Small intestine (tissue), 7 donors: ENCODE results near the gene GMPPB. TPM values are rescaled to one million over a fixed set of nuclear protein-coding genes. Genes with fewer than 3 reads are reported as not detected.

Source experiments
- DNase-seq, 2 donors: peaks; one replicate each; pipeline versions ENCODE4 v3.0.0 to v3.0.0-alpha.2; 2013
- FAIRE-seq: peaks from 2 replicates; lab custom pipeline; 2012; peaks lifted over from hg19 to GRCh38; lab: Jason Lieb, UNC
- H3K27ac ChIP-seq, 3 donors: one replicate each; pipeline ENCODE4 v1.5.1; 2013; ENCODE audit warnings: low read length in 2 of 3, mild to moderate bottlenecking in 2 of 3, control low read depth in 1 of 3, inconsistent platforms in 1 of 3, low read depth in 1 of 3, moderate library complexity in 1 of 3
- H3K27me3 ChIP-seq, 3 donors: one replicate each; pipeline ENCODE4 v1.6.1; 2013; ENCODE audit warnings: low read length in 3 of 3, inconsistent platforms in 1 of 3; ENCODE audit not compliant: control insufficient read depth in 3 of 3, insufficient read depth in 3 of 3
- H3K36me3 ChIP-seq, 3 donors: one replicate each; pipeline ENCODE4 v1.6.1; 2013; ENCODE audit warnings: low read length in 3 of 3, inconsistent platforms in 1 of 3, low read depth in 1 of 3, mild to moderate bottlenecking in 1 of 3, moderate library complexity in 1 of 3; ENCODE audit not compliant: control insufficient read depth in 3 of 3, insufficient read depth in 2 of 3
- H3K4me1 ChIP-seq, 3 donors: one replicate each; pipeline ENCODE4 v1.6.1; 2013; ENCODE audit warnings: low read length in 2 of 3, inconsistent platforms in 1 of 3, low read depth in 1 of 3, mild to moderate bottlenecking in 1 of 3, moderate library complexity in 1 of 3; ENCODE audit not compliant: control insufficient read depth in 3 of 3, insufficient read depth in 2 of 3
- H3K4me3 ChIP-seq, 3 donors: one replicate each; pipeline ENCODE4 v1.5.1; 2013; ENCODE audit warnings: low read length in 3 of 3, control low read depth in 1 of 3, inconsistent platforms in 1 of 3, low read depth in 1 of 3, mild to moderate bottlenecking in 1 of 3, moderate library complexity in 1 of 3
- H3K9me3 ChIP-seq, 2 donors: one replicate each; pipeline ENCODE4 v1.6.1; 2013; ENCODE audit warnings: low read depth in 1 of 2, low read length in 1 of 2; ENCODE audit not compliant: control insufficient read depth in 2 of 2, insufficient read depth in 1 of 2
- WGBS, 3 donors: extraction: QIAGEN DNeasy Blood & Tissue Kit; methylation state at CpG; one replicate each; pipeline ENCODE4 v1.1.7; 2013; 5-methylcytosine and 5-hydroxymethylcytosine counted together
- polyA plus RNA-seq, 4 donors: library from polyadenylated mRNA; stranded (reverse) in 3 of 4; unstranded in 1 of 4; fragments of 200-250 nt in 3 of 4; fragments of 120-200 nt in 1 of 4; gene quantifications; one replicate each; pipeline versions ENCODE4 v1.2.1 to v1.2.3, GENCODE V29; 2013
- donor health status: healthy with polysubstance abuse.
- donor health status: control.
- donor health status: control.
- donor health status: Bipolar disorder and iron deficiency.
- donor health status: healthy.

The GMPPB gene
- polyA plus RNA-seq, 4 donors: 18.1 to 47.1 (median 21.2) TPM

- Histone ChIP-seq H3K9me3 (no peaks in the 10 kb centered on the region), H3K4me1 (peaks cover 0 to 19% (median 0%) of the 10 kb centered on the region in 3 donors), H3K27me3 (no peaks in the 10 kb centered on the region), H3K36me3 (peaks cover 6 to 69% (median 8%) of the 10 kb centered on the region in 3 donors), H3K27ac (no peak overlapping the region), H3K4me3 (no peak overlapping the region)
- FAIRE-seq: no peak
- DNase-seq: peak in 1 of 2 donors; percentile 65
- WGBS, 3 donors: 84 to 88% (median 86%) methylated on average over 18 to 19 of the region's 19 CpGs
Observed at GRCh38 chr3:49727154-49727923, 3.6 kb upstream of the GMPPB start.

GRCh38 chr3:49725906-49726681, 2.3 kb upstream of the GMPPB start:
- H3K4me3 ChIP-seq: no peak overlapping the region
- 54 to 77% (median 56%) methylated on average over 11 of the region's 11 CpGs for WGBS, 3 donors

GRCh38 chr3:49724586-49724985, 835 bp upstream of the GMPPB start:
- peak; percentile 46 to 55 for DNase-seq
- FAIRE-seq: no peak
- peaks cover 0 to 68% (median 4%) of the 10 kb centered on the region in 3 donors for H3K36me3 ChIP-seq
- H3K4me1 ChIP-seq: peaks cover 0 to 19% (median 0%) of the 10 kb centered on the region in 3 donors
- no peaks in the 10 kb centered on the region for H3K9me3 ChIP-seq
- peak overlapping the region; percentile 90 to 99 (median 91) for H3K27ac ChIP-seq
- WGBS, 3 donors: 20 to 25% (median 21%) methylated on average over 6 of the region's 6 CpGs
- peak overlapping the region in 2 of 3 donors; percentile 64 to 86 for H3K4me3 ChIP-seq
- H3K27me3 ChIP-seq: no peaks in the 10 kb centered on the region

More at GRCh38 chr3:49725906-49726681, 2.3 kb upstream of the GMPPB start:
- FAIRE-seq (no peak), DNase-seq (peak in 1 of 2 donors; percentile 83)
- Histone ChIP-seq H3K4me1 (peaks cover 0 to 19% (median 0%) of the 10 kb centered on the region in 3 donors), H3K36me3 (peaks cover 4 to 72% (median 6%) of the 10 kb centered on the region in 3 donors), H3K27me3 (no peaks in the 10 kb centered on the region), H3K27ac (peak overlapping the region in 2 of 3 donors; percentile 30 to 47), H3K9me3 (no peaks in the 10 kb centered on the region)

- Histone ChIP-seq H3K4me3 (peak overlapping the region; percentile 78 to 98 (median 86)), H3K27ac (peak overlapping the region; percentile 97 to 99 (median 99)), H3K27me3 (no peaks in the 10 kb centered on the region), H3K36me3 (peaks cover 0 to 67% (median 4%) of the 10 kb centered on the region in 3 donors), H3K4me1 (peaks cover 0 to 31% (median 0%) of the 10 kb centered on the region in 3 donors), H3K9me3 (no peaks in the 10 kb centered on the region)
- DNase-seq (peak; percentile 85 to 90), FAIRE-seq (no peak)
- 1% methylated on average over 19 to 20 of the region's 20 CpGs for WGBS, 3 donors
Observed at GRCh38 chr3:49723296-49723627, 489 bp downstream of the GMPPB start.

GRCh38 chr3:49722896-49723295, 855 bp downstream of the GMPPB start:
- FAIRE-seq (no peak), DNase-seq (no peak)
- Histone ChIP-seq H3K9me3 (no peaks in the 10 kb centered on the region), H3K36me3 (peaks cover 0 to 68% (median 4%) of the 10 kb centered on the region in 3 donors), H3K4me1 (peaks cover 0 to 34% (median 0%) of the 10 kb centered on the region in 3 donors), H3K27ac (peak overlapping the region; percentile 97 to 99 (median 99)), H3K27me3 (no peaks in the 10 kb centered on the region), H3K4me3 (peak overlapping the region; percentile 78 to 98 (median 86))
- 39 to 67% (median 46%) methylated on average over 8 of the region's 8 CpGs for WGBS, 3 donors

- FAIRE-seq (no peak), DNase-seq (no peak)
- no peaks in the 10 kb centered on the region for H3K27me3 ChIP-seq
- H3K27ac ChIP-seq: peak overlapping the region in 1 of 3 donors; percentile 99
- H3K9me3 ChIP-seq: no peaks in the 10 kb centered on the region
- peaks cover 0 to 34% (median 0%) of the 10 kb centered on the region in 3 donors for H3K4me1 ChIP-seq
- WGBS, 3 donors: 83 to 87% (median 84%) methylated on average over 26 of the region's 26 CpGs
- peaks cover 0 to 68% (median 4%) of the 10 kb centered on the region in 3 donors for H3K36me3 ChIP-seq
- no peak overlapping the region for H3K4me3 ChIP-seq
Observed at GRCh38 chr3:49721896-49722781, 1.6 kb downstream of the GMPPB start.

- Histone ChIP-seq H3K4me1 (peaks cover 0 to 34% (median 0%) of the 10 kb centered on the region in 3 donors), H3K27me3 (no peaks in the 10 kb centered on the region), H3K36me3 (peaks cover 0 to 68% (median 2%) of the 10 kb centered on the region in 3 donors), H3K9me3 (no peaks in the 10 kb centered on the region), H3K27ac (no peak overlapping the region), H3K4me3 (no peak overlapping the region)
- DNase-seq (no peak), FAIRE-seq (no peak)
- WGBS, 3 donors: 72 to 85% (median 78%) methylated on average over 9 of the region's 9 CpGs
Observed at GRCh38 chr3:49721596-49721895, 2.2 kb downstream of the GMPPB start.
